Lower lobe of right lung (tissue), 2 donors: ENCODE measurements around the gene RAD18. TPM values are rescaled to one million over a fixed set of nuclear protein-coding genes. Genes with fewer than 3 reads are reported as not detected.

ENCODE experiments used
- ATAC-seq, 2 donors: fragments of 200-7000 bp; cut with Tn5 transposase; one replicate each; pipeline ENCODE4 v1.9.1; 2020 to 2022; ENCODE audit warnings: mild to moderate bottlenecking in 2 of 2, moderate library complexity in 2 of 2
- DNase-seq: peaks from one replicate; pipeline ENCODE4 v3.0.0-alpha.2; 2020
- H3K27ac ChIP-seq: fragments of 200-600 bp; one replicate; pipeline ENCODE4 v1.8.0; 2022
- H3K27me3 ChIP-seq: fragments of 200-600 bp; one replicate; pipeline ENCODE4 v1.8.0; 2022; ENCODE audit warnings: low read depth
- H3K36me3 ChIP-seq: fragments of 200-600 bp; one replicate; pipeline ENCODE4 v1.8.0; 2022; ENCODE audit warnings: mild to moderate bottlenecking
- H3K4me1 ChIP-seq: fragments of 200-600 bp; one replicate; pipeline ENCODE4 v1.8.0; 2022
- H3K4me3 ChIP-seq: fragments of 200-600 bp; one replicate; pipeline ENCODE4 v1.8.0; 2022; ENCODE audit warnings: mild to moderate bottlenecking
- H3K9me3 ChIP-seq: fragments of 200-600 bp; one replicate; pipeline ENCODE4 v1.8.0; 2022
- CTCF ChIP-seq: fragments of 200-600 bp; IDR thresholded peaks from one replicate; pipeline ENCODE4 v1.8.0; 2022; ENCODE audit warnings: antibody characterized with exemption, mild to moderate bottlenecking
- intact Hi-C: fragments of 100-400 bp; cut with DNase I; formaldehyde crosslinking; loops from one replicate; pipeline ENCODE4 v1.11.0; 2022
- total RNA-seq: library from RNA; stranded (reverse); fragmentation: NEBNext Ultra II Directional; extraction: Animal tissue kit (Norgen Biotek cat#: 25700); gene quantifications from one replicate; pipeline ENCODE4 v1.2.1, GENCODE V29; 2021
- donor health status: DM: no; HTN: yes; CAD: no; lungs with severe emphysema.

RAD18 gene
- total RNA-seq, 1 donor from 2014 or later, result 12.6 TPM

- DNase-seq (no peak), ATAC-seq (no peak)
- Histone ChIP-seq H3K4me1 (no peaks in the 10 kb centered on the region), H3K4me3 (no peak overlapping the region), H3K27me3 (no peaks in the 10 kb centered on the region), H3K9me3 (no peaks in the 10 kb centered on the region), H3K27ac (no peak overlapping the region), H3K36me3 (peaks cover 12% of the 10 kb centered on the region)
- no peak for TF ChIP-seq CTCF
- intact Hi-C loops, result no loop called here
Measured at GRCh38 chr3:8899876-8900460, 63.3 kb downstream of the RAD18 start.

- no peak overlapping the region for H3K4me3 ChIP-seq
- H3K9me3 ChIP-seq, result no peaks in the 10 kb centered on the region
- TF ChIP-seq CTCF, result no peak
- intact Hi-C loops, result no loop called here
- ATAC-seq (no peak), DNase-seq (no peak)
- H3K27me3 ChIP-seq, result no peaks in the 10 kb centered on the region
- H3K4me1 ChIP-seq, result no peaks in the 10 kb centered on the region
- H3K36me3 ChIP-seq, result peaks cover 12% of the 10 kb centered on the region
- no peak overlapping the region for H3K27ac ChIP-seq
Measured at GRCh38 chr3:8895829-8896228, 67.4 kb downstream of the RAD18 start.

- intact Hi-C loops, result no loop called here
- no peak overlapping the region for H3K4me3 ChIP-seq
- no peak for TF ChIP-seq CTCF
- H3K36me3 ChIP-seq, result peaks cover 14% of the 10 kb centered on the region
- H3K9me3 ChIP-seq, result no peaks in the 10 kb centered on the region
- H3K4me1 ChIP-seq, result no peaks in the 10 kb centered on the region
- H3K27me3 ChIP-seq, result no peaks in the 10 kb centered on the region
- H3K27ac ChIP-seq, result no peak overlapping the region
- ATAC-seq (no peak), DNase-seq (no peak)
Measured at GRCh38 chr3:8893001-8893400, 70.3 kb downstream of the RAD18 start.

- no peak for DNase-seq
- Histone ChIP-seq H3K36me3 (peaks cover 6% of the 10 kb centered on the region), H3K4me3 (no peak overlapping the region), H3K4me1 (no peaks in the 10 kb centered on the region), H3K27ac (no peak overlapping the region), H3K27me3 (no peaks in the 10 kb centered on the region), H3K9me3 (no peaks in the 10 kb centered on the region)
- no peak for ATAC-seq
- intact Hi-C loops, result no loop called here
- no peak for TF ChIP-seq CTCF
Measured at GRCh38 chr3:8891774-8892173, 71.5 kb downstream of the RAD18 start.

- intact Hi-C loops, result no loop called here
- Histone ChIP-seq H3K4me1 (no peaks in the 10 kb centered on the region), H3K4me3 (no peak overlapping the region), H3K9me3 (no peaks in the 10 kb centered on the region), H3K27me3 (no peaks in the 10 kb centered on the region), H3K27ac (no peak overlapping the region), H3K36me3 (peaks cover 6% of the 10 kb centered on the region)
- ATAC-seq (no peak), DNase-seq (no peak)
- no peak for TF ChIP-seq CTCF
Measured at GRCh38 chr3:8891303-8891702, 72.0 kb downstream of the RAD18 start.
